ENCODE measurements around the gene ZNF827. TPM values are rescaled to one million over a fixed set of nuclear protein-coding genes. Genes with fewer than 3 reads are reported as not detected.

Gene ZNF827
- total and polyA plus RNA-seq, 2 experiments from 2014 or later = 20.3 to 33.1 TPM

DNA sequence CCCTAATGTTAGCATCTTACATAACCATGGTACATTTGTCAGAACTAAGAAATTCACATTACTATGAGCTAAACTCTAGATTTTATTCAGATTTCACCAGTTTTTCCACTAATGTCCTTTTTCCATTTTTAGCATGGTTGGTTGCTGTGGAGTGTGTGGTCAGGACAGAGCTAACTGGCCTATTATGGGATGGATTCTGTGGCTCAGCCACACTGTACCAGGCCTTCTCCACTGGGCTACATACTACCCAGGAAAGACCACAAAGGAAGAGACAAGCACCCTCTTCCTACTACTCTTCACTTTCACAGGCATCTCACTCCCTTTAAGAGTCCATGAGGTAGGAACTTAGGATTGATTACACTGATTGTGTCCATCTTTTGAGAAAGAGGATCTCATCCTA lies 67.4 kb downstream of the ZNF827 start:
- peaks cover 33% of the 10 kb centered on the region for H3K36me3 Mint-ChIP-seq (ENCODE audit: low read depth)
- H3K79me2 ChIP-seq (replicated peaks; ENCODE audit: insufficient read depth) = peaks cover 39% of the 10 kb centered on the region
- no peaks in the 10 kb centered on the region; the same call in none of the 2 replicates for H3K4me1 ChIP-seq (ENCODE audit: insufficient read depth)
- no peaks in the 10 kb centered on the region for H3K27me3 ChIP-seq (ENCODE audit: insufficient read depth)
- H3K27ac Mint-ChIP-seq = no peak overlapping the region
- no peaks in the 10 kb centered on the region; the same call in 1 of the 2 replicates for H3K9me2 ChIP-seq (ENCODE audit: insufficient read depth)
- H2AFZ ChIP-seq = no peak overlapping the region
- no peak overlapping the region for H3K4me3 ChIP-seq
- H3K9me3 Mint-ChIP-seq = no peaks in the 10 kb centered on the region
- no peaks in the 10 kb centered on the region for H3K27me3 Mint-ChIP-seq (ENCODE audit: insufficient read depth, low read depth, poor library complexity)
- H3K36me3 ChIP-seq (ENCODE audit: insufficient read depth) = no peaks in the 10 kb centered on the region; the same call in 1 of the 2 replicates
- H3K4me3 Mint-ChIP-seq = no peak overlapping the region
- H3K27ac ChIP-seq (ENCODE audit: low read depth) = no peak overlapping the region
- TF ChIP-seq CREB1 (CRISPR knock-in tag; IDR thresholded peaks at IDR 0.05; ENCODE audit: low read depth) (no peak), NANOG (IDR thresholded peaks at IDR 0.05; ENCODE audit: borderline replicate concordance) (no peak), ZNF114 (CRISPR knock-in tag; IDR thresholded peaks at IDR 0.05) (no peak), ZNF331 (CRISPR knock-in tag; IDR thresholded peaks at IDR 0.05; ENCODE audit: low read depth) (no peak), EZH2 (IDR thresholded peaks at IDR 0.05; ENCODE audit: low read depth, unreplicated experiment) (no peak), STAT1 (IDR thresholded peaks at IDR 0.05; ENCODE audit: unreplicated experiment) (no peak), POLR2AphosphoS5 (IDR thresholded peaks at IDR 0.05; ENCODE audit: low read depth) (no peak), EZH2phosphoT487 (IDR thresholded peaks at IDR 0.05; ENCODE audit: unreplicated experiment) (no peak), JUNB (IDR thresholded peaks at IDR 0.05; ENCODE audit: unreplicated experiment) (no peak)
- TF ChIP-seq, protein P1, sequence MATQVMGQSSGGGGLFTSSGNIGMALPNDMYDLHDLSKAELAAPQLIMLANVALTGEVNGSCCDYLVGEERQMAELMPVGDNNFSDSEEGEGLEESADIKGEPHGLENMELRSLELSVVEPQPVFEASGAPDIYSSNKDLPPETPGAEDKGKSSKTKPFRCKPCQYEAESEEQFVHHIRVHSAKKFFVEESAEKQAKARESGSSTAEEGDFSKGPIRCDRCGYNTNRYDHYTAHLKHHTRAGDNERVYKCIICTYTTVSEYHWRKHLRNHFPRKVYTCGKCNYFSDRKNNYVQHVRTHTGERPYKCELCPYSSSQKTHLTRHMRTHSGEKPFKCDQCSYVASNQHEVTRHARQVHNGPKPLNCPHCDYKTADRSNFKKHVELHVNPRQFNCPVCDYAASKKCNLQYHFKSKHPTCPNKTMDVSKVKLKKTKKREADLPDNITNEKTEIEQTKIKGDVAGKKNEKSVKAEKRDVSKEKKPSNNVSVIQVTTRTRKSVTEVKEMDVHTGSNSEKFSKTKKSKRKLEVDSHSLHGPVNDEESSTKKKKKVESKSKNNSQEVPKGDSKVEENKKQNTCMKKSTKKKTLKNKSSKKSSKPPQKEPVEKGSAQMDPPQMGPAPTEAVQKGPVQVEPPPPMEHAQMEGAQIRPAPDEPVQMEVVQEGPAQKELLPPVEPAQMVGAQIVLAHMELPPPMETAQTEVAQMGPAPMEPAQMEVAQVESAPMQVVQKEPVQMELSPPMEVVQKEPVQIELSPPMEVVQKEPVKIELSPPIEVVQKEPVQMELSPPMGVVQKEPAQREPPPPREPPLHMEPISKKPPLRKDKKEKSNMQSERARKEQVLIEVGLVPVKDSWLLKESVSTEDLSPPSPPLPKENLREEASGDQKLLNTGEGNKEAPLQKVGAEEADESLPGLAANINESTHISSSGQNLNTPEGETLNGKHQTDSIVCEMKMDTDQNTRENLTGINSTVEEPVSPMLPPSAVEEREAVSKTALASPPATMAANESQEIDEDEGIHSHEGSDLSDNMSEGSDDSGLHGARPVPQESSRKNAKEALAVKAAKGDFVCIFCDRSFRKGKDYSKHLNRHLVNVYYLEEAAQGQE (IDR thresholded peaks at IDR 0.05; ENCODE audit: unreplicated experiment) = no peak
- TF ChIP-seq, protein P2, sequence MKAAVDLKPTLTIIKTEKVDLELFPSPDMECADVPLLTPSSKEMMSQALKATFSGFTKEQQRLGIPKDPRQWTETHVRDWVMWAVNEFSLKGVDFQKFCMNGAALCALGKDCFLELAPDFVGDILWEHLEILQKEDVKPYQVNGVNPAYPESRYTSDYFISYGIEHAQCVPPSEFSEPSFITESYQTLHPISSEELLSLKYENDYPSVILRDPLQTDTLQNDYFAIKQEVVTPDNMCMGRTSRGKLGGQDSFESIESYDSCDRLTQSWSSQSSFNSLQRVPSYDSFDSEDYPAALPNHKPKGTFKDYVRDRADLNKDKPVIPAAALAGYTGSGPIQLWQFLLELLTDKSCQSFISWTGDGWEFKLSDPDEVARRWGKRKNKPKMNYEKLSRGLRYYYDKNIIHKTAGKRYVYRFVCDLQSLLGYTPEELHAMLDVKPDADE (IDR thresholded peaks at IDR 0.05) = no peak
- TF ChIP-seq, protein P3, sequence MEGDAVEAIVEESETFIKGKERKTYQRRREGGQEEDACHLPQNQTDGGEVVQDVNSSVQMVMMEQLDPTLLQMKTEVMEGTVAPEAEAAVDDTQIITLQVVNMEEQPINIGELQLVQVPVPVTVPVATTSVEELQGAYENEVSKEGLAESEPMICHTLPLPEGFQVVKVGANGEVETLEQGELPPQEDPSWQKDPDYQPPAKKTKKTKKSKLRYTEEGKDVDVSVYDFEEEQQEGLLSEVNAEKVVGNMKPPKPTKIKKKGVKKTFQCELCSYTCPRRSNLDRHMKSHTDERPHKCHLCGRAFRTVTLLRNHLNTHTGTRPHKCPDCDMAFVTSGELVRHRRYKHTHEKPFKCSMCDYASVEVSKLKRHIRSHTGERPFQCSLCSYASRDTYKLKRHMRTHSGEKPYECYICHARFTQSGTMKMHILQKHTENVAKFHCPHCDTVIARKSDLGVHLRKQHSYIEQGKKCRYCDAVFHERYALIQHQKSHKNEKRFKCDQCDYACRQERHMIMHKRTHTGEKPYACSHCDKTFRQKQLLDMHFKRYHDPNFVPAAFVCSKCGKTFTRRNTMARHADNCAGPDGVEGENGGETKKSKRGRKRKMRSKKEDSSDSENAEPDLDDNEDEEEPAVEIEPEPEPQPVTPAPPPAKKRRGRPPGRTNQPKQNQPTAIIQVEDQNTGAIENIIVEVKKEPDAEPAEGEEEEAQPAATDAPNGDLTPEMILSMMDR (conservative IDR thresholded peaks at IDR 0.05; ENCODE audit: low read depth in 2 of 2) = no peak
- TF ChIP-seq, protein P4, sequence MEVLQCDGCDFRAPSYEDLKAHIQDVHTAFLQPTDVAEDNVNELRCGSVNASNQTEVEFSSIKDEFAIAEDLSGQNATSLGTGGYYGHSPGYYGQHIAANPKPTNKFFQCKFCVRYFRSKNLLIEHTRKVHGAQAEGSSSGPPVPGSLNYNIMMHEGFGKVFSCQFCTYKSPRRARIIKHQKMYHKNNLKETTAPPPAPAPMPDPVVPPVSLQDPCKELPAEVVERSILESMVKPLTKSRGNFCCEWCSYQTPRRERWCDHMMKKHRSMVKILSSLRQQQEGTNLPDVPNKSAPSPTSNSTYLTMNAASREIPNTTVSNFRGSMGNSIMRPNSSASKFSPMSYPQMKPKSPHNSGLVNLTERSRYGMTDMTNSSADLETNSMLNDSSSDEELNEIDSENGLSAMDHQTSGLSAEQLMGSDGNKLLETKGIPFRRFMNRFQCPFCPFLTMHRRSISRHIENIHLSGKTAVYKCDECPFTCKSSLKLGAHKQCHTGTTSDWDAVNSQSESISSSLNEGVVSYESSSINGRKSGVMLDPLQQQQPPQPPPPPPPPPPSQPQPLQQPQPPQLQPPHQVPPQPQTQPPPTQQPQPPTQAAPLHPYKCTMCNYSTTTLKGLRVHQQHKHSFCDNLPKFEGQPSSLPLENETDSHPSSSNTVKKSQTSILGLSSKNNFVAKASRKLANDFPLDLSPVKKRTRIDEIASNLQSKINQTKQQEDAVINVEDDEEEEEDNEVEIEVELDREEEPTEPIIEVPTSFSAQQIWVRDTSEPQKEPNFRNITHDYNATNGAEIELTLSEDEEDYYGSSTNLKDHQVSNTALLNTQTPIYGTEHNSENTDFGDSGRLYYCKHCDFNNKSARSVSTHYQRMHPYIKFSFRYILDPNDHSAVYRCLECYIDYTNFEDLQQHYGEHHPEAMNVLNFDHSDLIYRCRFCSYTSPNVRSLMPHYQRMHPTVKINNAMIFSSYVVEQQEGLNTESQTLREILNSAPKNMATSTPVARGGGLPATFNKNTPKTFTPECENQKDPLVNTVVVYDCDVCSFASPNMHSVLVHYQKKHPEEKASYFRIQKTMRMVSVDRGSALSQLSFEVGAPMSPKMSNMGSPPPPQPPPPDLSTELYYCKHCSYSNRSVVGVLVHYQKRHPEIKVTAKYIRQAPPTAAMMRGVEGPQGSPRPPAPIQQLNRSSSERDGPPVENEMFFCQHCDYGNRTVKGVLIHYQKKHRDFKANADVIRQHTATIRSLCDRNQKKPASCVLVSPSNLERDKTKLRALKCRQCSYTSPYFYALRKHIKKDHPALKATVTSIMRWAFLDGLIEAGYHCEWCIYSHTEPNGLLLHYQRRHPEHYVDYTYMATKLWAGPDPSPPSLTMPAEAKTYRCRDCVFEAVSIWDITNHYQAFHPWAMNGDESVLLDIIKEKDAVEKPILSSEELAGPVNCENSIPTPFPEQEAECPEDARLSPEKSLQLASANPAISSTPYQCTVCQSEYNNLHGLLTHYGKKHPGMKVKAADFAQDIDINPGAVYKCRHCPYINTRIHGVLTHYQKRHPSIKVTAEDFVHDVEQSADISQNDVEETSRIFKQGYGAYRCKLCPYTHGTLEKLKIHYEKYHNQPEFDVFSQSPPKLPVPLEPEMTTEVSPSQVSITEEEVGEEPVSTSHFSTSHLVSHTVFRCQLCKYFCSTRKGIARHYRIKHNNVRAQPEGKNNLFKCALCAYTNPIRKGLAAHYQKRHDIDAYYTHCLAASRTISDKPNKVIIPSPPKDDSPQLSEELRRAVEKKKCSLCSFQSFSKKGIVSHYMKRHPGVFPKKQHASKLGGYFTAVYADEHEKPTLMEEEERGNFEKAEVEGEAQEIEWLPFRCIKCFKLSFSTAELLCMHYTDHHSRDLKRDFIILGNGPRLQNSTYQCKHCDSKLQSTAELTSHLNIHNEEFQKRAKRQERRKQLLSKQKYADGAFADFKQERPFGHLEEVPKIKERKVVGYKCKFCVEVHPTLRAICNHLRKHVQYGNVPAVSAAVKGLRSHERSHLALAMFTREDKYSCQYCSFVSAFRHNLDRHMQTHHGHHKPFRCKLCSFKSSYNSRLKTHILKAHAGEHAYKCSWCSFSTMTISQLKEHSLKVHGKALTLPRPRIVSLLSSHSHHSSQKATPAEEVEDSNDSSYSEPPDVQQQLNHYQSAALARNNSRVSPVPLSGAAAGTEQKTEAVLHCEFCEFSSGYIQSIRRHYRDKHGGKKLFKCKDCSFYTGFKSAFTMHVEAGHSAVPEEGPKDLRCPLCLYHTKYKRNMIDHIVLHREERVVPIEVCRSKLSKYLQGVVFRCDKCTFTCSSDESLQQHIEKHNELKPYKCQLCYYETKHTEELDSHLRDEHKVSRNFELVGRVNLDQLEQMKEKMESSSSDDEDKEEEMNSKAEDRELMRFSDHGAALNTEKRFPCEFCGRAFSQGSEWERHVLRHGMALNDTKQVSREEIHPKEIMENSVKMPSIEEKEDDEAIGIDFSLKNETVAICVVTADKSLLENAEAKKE (CRISPR knock-in tag; IDR thresholded peaks at IDR 0.05) = no peak
- H4K20me1 ChIP-seq (replicated peaks; ENCODE audit: insufficient read depth) = no peaks in the 10 kb centered on the region
- peaks cover 18% of the 10 kb centered on the region for H3K4me1 Mint-ChIP-seq
- no peak for DNase-seq (ENCODE audit: low spot score)
- H3K4me2 ChIP-seq = no peak overlapping the region
- H3F3A ChIP-seq (replicated peaks; ENCODE audit: low read depth) = no peaks in the 10 kb centered on the region
- no peak for ATAC-seq

Data from GM23338 (cell line).